Body of pancreas (tissue), 4 donors: Measurements from ENCODE around the gene TUBB2B. TPM values are rescaled to one million over a fixed set of nuclear protein-coding genes. Genes with fewer than 3 reads are reported as not detected.

ENCODE experiments used
- ATAC-seq: fragments of 150-250 bp; one replicate; pipeline ENCODE4 v1.9.1; 2016
- DNase-seq, 4 donors: peaks; one replicate each; pipeline ENCODE4 v3.0.0-alpha.2; 2019
- H3K27ac ChIP-seq, 4 donors: fragments of 200-600 bp; sonication (generic); 1 replicate in 3 of 4; 2 replicates in 1 of 4; pipeline versions ENCODE4 v1.5.1 to v1.6.1; 2016 to 2019; ENCODE audit warnings: mild to moderate bottlenecking in 1 of 4, mixed read lengths in 1 of 4, moderate library complexity in 1 of 4
- H3K27me3 ChIP-seq, 2 donors: fragments of 200-600 bp; sonication (generic); one replicate each; pipeline ENCODE4 v1.6.0; 2016; ENCODE audit warnings: mild to moderate bottlenecking in 1 of 2
- H3K36me3 ChIP-seq, 2 donors: fragments of 200-600 bp; sonication (generic); replicated peaks in 1 of 2; 2 replicates each; pipeline ENCODE4 v1.5.1; 2016; ENCODE audit warnings: low read depth in 2 of 2; ENCODE audit not compliant: insufficient read depth in 1 of 2
- H3K4me1 ChIP-seq: fragments of 200-600 bp; sonication (generic); one replicate; pipeline ENCODE4 v1.6.0; 2016
- H3K4me3 ChIP-seq, 2 donors: fragments of 200-600 bp; sonication (generic); 1 replicate in 1 of 2; 2 replicates in 1 of 2; pipeline ENCODE4 v1.5.1; 2016 to 2019
- H3K9me3 ChIP-seq, 3 donors: fragments of 200-600 bp; sonication (generic); 1 replicate in 2 of 3; 2 replicates in 1 of 3; pipeline ENCODE4 v1.5.1; 2016
- CTCF ChIP-seq, 7 experiments: fragments of 450-650 bp in 4 of 7; fragments of 200-600 bp in 3 of 7; sonication (generic) in 3 of 7; IDR thresholded peaks; one replicate each; pipeline ENCODE4 v1.5.1; 2016 to 2019; ENCODE audit warnings: antibody characterized with exemption in 7 of 7
- POLR2A ChIP-seq, 3 donors: fragments of 450-650 bp; IDR thresholded peaks; one replicate each; pipeline ENCODE4 v1.6.1; 2016; ENCODE audit warnings: antibody characterized with exemption in 3 of 3, mild to moderate bottlenecking in 2 of 3
- WGBS, 2 donors: methylation state at CpG; one replicate each; pipeline ENCODE4 v1.1.5; 2017; 5-methylcytosine and 5-hydroxymethylcytosine counted together
- intact Hi-C: fragments of 100-400 bp; cut with DNase I; formaldehyde crosslinking; loops from one replicate; pipeline ENCODE4 v1.15.1; 2023
- total RNA-seq, 2 donors: library from RNA; depleted of rRNA; stranded (reverse); fragments of >200 nt; gene quantifications; one replicate each; pipeline ENCODE4 v1.1.0, GENCODE V29; 2016

The TUBB2B gene
- total RNA-seq, 2 donors from 2014 or later: 1.3 to 10.6 TPM

GRCh38 chr6:3226042-3226441 lies 1.4 kb downstream of the TUBB2B start:
- Histone ChIP-seq H3K9me3 (no peaks in the 10 kb centered on the region), H3K27ac (no peak overlapping the region), H3K4me1 (peaks cover 45% of the 10 kb centered on the region), H3K27me3 (peaks cover 0 to 12% of the 10 kb centered on the region in 2 donors), H3K4me3 (no peak overlapping the region), H3K36me3 (no peaks in the 10 kb centered on the region)
- 92 to 94% methylated on average over 10 of the region's 10 CpGs for WGBS, 2 donors
- intact Hi-C loops: no loop called here
- no peak for ATAC-seq
- TF ChIP-seq POLR2A (IDR thresholded peaks at IDR 0.05) (no peak), CTCF (IDR thresholded peaks at IDR 0.05) (no peak)
- no peak for DNase-seq

- Histone ChIP-seq H3K27ac (no peak overlapping the region), H3K27me3 (peaks cover 0 to under 1% of the 10 kb centered on the region in 2 donors), H3K36me3 (no peaks in the 10 kb centered on the region), H3K9me3 (no peaks in the 10 kb centered on the region), H3K4me3 (no peak overlapping the region), H3K4me1 (peaks cover 12% of the 10 kb centered on the region)
- intact Hi-C loops: no loop called here
- DNase-seq (no peak), ATAC-seq (no peak)
- WGBS, 2 donors: 37 to 38% methylated on average over 4 of the region's 4 CpGs
- TF ChIP-seq CTCF (IDR thresholded peaks at IDR 0.05): no peak
- TF ChIP-seq POLR2A (IDR thresholded peaks at IDR 0.05): no peak
These were observed 4.9 kb downstream of the TUBB2B start for GRCh38 chr6:3222506-3223038.

DNA sequence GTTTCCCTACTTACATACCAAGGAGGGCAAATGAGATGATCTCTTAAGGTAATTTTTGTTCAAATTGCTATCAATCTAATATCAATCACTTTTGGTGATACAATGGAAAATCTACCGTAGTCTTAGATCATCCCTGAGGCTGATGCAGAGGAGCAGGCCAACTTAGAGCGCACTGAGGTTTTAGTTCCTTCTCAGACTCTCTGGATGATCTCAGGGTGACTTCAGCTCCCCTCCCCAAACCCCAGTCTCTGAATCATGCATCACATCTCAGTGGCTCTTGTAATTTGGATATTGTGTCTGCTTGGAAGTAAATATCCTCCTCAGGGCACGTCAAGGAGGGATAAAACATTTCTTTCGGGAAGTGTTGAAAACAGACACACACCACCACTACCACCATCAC lies 5.9 kb downstream of the TUBB2B start:
- Histone ChIP-seq H3K27ac (no peak overlapping the region), H3K27me3 (no peaks in the 10 kb centered on the region), H3K4me3 (no peak overlapping the region), H3K36me3 (no peaks in the 10 kb centered on the region), H3K4me1 (peaks cover 2% of the 10 kb centered on the region), H3K9me3 (no peaks in the 10 kb centered on the region)
- intact Hi-C loops: no loop called here
- 91 to 93% methylated on average over 4 of the region's 4 CpGs for WGBS, 2 donors
- ATAC-seq (no peak), DNase-seq (no peak)
- no peak for TF ChIP-seq CTCF (IDR thresholded peaks at IDR 0.05)
- no peak for TF ChIP-seq POLR2A (IDR thresholded peaks at IDR 0.05)

DNA sequence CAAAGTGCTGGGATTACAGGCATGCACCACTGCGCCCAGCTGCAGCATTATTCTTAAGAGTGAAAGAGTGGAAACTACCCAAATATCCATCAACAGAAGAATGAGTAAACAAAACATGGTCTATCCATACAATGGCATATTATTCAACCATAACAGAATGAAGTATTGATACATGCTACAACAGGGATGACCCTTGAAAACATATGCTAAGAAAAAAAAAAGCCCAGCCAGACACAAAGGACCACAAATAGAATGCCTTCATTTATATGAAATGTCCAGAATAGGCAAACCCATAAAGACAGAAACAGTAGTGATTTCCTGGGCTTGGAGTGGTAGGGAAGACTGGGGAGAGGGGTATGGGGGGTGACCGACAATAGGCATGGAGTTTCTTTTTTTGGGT lies 7.1 kb downstream of the TUBB2B start:
- intact Hi-C loops: no loop called here
- 90 to 94% methylated on average over 2 of the region's 2 CpGs for WGBS, 2 donors
- Histone ChIP-seq H3K4me3 (no peak overlapping the region), H3K9me3 (no peaks in the 10 kb centered on the region), H3K27me3 (no peaks in the 10 kb centered on the region), H3K27ac (no peak overlapping the region), H3K36me3 (no peaks in the 10 kb centered on the region), H3K4me1 (no peaks in the 10 kb centered on the region)
- no peak for DNase-seq
- no peak for ATAC-seq
- no peak for TF ChIP-seq CTCF (IDR thresholded peaks at IDR 0.05)
- TF ChIP-seq POLR2A (IDR thresholded peaks at IDR 0.05): no peak

- WGBS, 2 donors: 82 to 85% methylated on average over 10 of the region's 10 CpGs
- Histone ChIP-seq H3K27me3 (no peaks in the 10 kb centered on the region), H3K36me3 (no peaks in the 10 kb centered on the region), H3K4me3 (no peak overlapping the region), H3K27ac (no peak overlapping the region), H3K9me3 (no peaks in the 10 kb centered on the region), H3K4me1 (no peaks in the 10 kb centered on the region)
- ATAC-seq (no peak), DNase-seq (no peak)
- no peak for TF ChIP-seq POLR2A (IDR thresholded peaks at IDR 0.05)
- TF ChIP-seq CTCF (IDR thresholded peaks at IDR 0.05): no peak
- intact Hi-C loops: no loop called here
These were observed 9.2 kb downstream of the TUBB2B start for GRCh38 chr6:3218266-3218665.
